ENCODE data around the gene ANO10. TPM values are rescaled to one million over a fixed set of nuclear protein-coding genes. Genes with fewer than 3 reads are reported as not detected.

Gene ANO10
- total and polyA plus RNA-seq, 2 donors (not counting 1 experiment from before 2014, with no cell fraction given), result 1.9 to 10.6 TPM

DNA sequence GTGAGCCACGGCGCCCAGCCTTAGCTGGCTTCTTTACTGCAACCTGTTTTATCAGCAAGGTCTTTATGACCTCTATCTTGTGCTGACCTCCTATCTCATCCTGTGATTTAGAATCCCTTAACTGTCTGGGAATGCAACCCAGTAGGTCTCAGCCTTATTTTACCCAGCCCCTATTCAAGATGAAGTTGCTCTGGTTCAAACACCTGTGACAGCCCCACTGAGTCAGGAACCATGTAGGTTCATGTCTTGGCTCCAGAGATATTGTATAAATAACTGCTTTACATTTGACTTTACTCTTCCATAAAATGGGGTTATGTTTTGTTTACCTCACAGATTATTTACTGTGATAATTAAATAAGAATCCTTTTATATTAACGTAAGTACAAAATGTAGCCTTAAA lies 27.1 kb upstream of the ANO10 start:
- ATAC-seq (ENCODE audit: low read depth) (no peak), DNase-seq (no peak)
- H3K9me3 ChIP-seq (ENCODE audit: control extremely low read depth in 1 of 3, control insufficient read depth in 2 of 3, insufficient read depth in 1 of 3, low read length in 2 of 3), result no peaks in the 10 kb centered on the region
- H3K27me3 ChIP-seq (replicated peaks in 1 of 4; ENCODE audit: control extremely low read depth in 1 of 4, control insufficient read depth in 3 of 4, insufficient read depth in 4 of 4, low read length in 3 of 4), result peaks cover 0 to 4% (median 0%) of the 10 kb centered on the region in 4 experiments
- WGBS (ENCODE audit: insufficient coverage), result 100% methylated on average over 2 of the region's 3 CpGs
- H3K9ac ChIP-seq (ENCODE audit: low read length), result no peak overlapping the region
- ChIA-PET POLR2A (no interaction called here), CTCF (no interaction called here)
- no peak overlapping the region for H3K4me3 ChIP-seq (ENCODE audit: control extremely low read depth in 1 of 5, extremely low read depth in 1 of 5, insufficient read depth in 1 of 5, low read depth in 2 of 5, low read length in 4 of 5)
- no peaks in the 10 kb centered on the region for H4K20me1 ChIP-seq (ENCODE audit: control insufficient read depth, insufficient read depth, low read length, poor library complexity, severe bottlenecking)
- intact Hi-C loops (cut with micrococcal nuclease), result no loop called here
- H3K36me3 ChIP-seq (replicated peaks in 1 of 2; ENCODE audit: control extremely low read depth in 1 of 2, control insufficient read depth in 1 of 2, extremely low read depth in 1 of 2, insufficient read depth in 2 of 2, low read length in 1 of 2), result no peaks in the 10 kb centered on the region
- no peak for TF ChIP-seq EZH2 (IDR thresholded peaks at IDR 0.05; ENCODE audit: borderline replicate concordance, insufficient read depth, low read depth, low read length, poor library complexity, severe bottlenecking)
- TF ChIP-seq, protein P1, sequence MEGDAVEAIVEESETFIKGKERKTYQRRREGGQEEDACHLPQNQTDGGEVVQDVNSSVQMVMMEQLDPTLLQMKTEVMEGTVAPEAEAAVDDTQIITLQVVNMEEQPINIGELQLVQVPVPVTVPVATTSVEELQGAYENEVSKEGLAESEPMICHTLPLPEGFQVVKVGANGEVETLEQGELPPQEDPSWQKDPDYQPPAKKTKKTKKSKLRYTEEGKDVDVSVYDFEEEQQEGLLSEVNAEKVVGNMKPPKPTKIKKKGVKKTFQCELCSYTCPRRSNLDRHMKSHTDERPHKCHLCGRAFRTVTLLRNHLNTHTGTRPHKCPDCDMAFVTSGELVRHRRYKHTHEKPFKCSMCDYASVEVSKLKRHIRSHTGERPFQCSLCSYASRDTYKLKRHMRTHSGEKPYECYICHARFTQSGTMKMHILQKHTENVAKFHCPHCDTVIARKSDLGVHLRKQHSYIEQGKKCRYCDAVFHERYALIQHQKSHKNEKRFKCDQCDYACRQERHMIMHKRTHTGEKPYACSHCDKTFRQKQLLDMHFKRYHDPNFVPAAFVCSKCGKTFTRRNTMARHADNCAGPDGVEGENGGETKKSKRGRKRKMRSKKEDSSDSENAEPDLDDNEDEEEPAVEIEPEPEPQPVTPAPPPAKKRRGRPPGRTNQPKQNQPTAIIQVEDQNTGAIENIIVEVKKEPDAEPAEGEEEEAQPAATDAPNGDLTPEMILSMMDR (IDR thresholded peaks at IDR 0.05), result no peak
- H3K27ac ChIP-seq (ENCODE audit: low read length in 2 of 2), result no peak overlapping the region
- H2AFZ ChIP-seq (ENCODE audit: insufficient read depth, low read depth, low read length, poor library complexity, severe bottlenecking), result no peak overlapping the region
- Mint-ChIP-seq H3K4me3 (no peak overlapping the region), H3K27me3 (peaks cover 18% of the 10 kb centered on the region), H3K4me1 (no peaks in the 10 kb centered on the region), H3K27ac (no peak overlapping the region), H3K9me3 (ENCODE audit: insufficient read depth) (no peaks in the 10 kb centered on the region)
- H3K79me2 ChIP-seq (ENCODE audit: control insufficient read depth, insufficient read depth, low read length), result no peaks in the 10 kb centered on the region
- no peaks in the 10 kb centered on the region for H3K4me1 ChIP-seq (ENCODE audit: control insufficient read depth in 2 of 2, insufficient read depth in 2 of 2, low read length in 2 of 2)
- H3K4me2 ChIP-seq (replicated peaks; ENCODE audit: low read depth, low read length, poor library complexity, severe bottlenecking), result no peak overlapping the region

GRCh38 chr3:43647331-43648166 lies 25.7 kb upstream of the ANO10 start:
- H3K36me3 ChIP-seq (replicated peaks in 1 of 2; ENCODE audit: control extremely low read depth in 1 of 2, control insufficient read depth in 1 of 2, extremely low read depth in 1 of 2, insufficient read depth in 2 of 2, low read length in 1 of 2), result no peaks in the 10 kb centered on the region
- DNase-seq (no peak), ATAC-seq (ENCODE audit: low read depth) (no peak)
- no peaks in the 10 kb centered on the region for H3K4me1 ChIP-seq (ENCODE audit: control insufficient read depth in 2 of 2, insufficient read depth in 2 of 2, low read length in 2 of 2)
- ChIA-PET POLR2A (no interaction called here), CTCF (no interaction called here)
- H3K27me3 ChIP-seq (replicated peaks in 1 of 4; ENCODE audit: control extremely low read depth in 1 of 4, control insufficient read depth in 3 of 4, insufficient read depth in 4 of 4, low read length in 3 of 4), result peaks cover 0 to 4% (median 0%) of the 10 kb centered on the region in 4 experiments
- no peaks in the 10 kb centered on the region for H3K4me1 Mint-ChIP-seq
- H4K20me1 ChIP-seq (ENCODE audit: control insufficient read depth, insufficient read depth, low read length, poor library complexity, severe bottlenecking), result no peaks in the 10 kb centered on the region
- TF ChIP-seq, protein P1 (IDR thresholded peaks at IDR 0.05), result no peak
- no peak for TF ChIP-seq EZH2 (IDR thresholded peaks at IDR 0.05; ENCODE audit: borderline replicate concordance, insufficient read depth, low read depth, low read length, poor library complexity, severe bottlenecking)
- no peaks in the 10 kb centered on the region for H3K9me3 Mint-ChIP-seq (ENCODE audit: insufficient read depth)
- no peak overlapping the region for H3K27ac ChIP-seq (ENCODE audit: low read length in 2 of 2)
- H3K27me3 Mint-ChIP-seq, result peaks cover 17% of the 10 kb centered on the region
- H3K4me3 ChIP-seq (ENCODE audit: control extremely low read depth in 1 of 5, extremely low read depth in 1 of 5, insufficient read depth in 1 of 5, low read depth in 2 of 5, low read length in 4 of 5), result no peak overlapping the region
- H3K9ac ChIP-seq (ENCODE audit: low read length), result no peak overlapping the region
- WGBS (ENCODE audit: insufficient coverage), result 86% methylated on average over 4 of the region's 6 CpGs
- no peak overlapping the region for H2AFZ ChIP-seq (ENCODE audit: insufficient read depth, low read depth, low read length, poor library complexity, severe bottlenecking)
- H3K27ac Mint-ChIP-seq, result no peak overlapping the region
- intact Hi-C loops (cut with micrococcal nuclease), result no loop called here
- no peak overlapping the region for H3K4me2 ChIP-seq (replicated peaks; ENCODE audit: low read depth, low read length, poor library complexity, severe bottlenecking)
- H3K4me3 Mint-ChIP-seq, result no peak overlapping the region
- no peaks in the 10 kb centered on the region for H3K79me2 ChIP-seq (ENCODE audit: control insufficient read depth, insufficient read depth, low read length)
- no peaks in the 10 kb centered on the region for H3K9me3 ChIP-seq (ENCODE audit: control extremely low read depth in 1 of 3, control insufficient read depth in 2 of 3, insufficient read depth in 1 of 3, low read length in 2 of 3)

Data from B cell (primary cell).